ENCODE data around the gene KCNK1. TPM values are rescaled to one million over a fixed set of nuclear protein-coding genes. Genes with fewer than 3 reads are reported as not detected.

Gene KCNK1
- total and polyA plus RNA-seq, 12 donors = 2.5 to 29.5 (median 14.1) TPM

DNA sequence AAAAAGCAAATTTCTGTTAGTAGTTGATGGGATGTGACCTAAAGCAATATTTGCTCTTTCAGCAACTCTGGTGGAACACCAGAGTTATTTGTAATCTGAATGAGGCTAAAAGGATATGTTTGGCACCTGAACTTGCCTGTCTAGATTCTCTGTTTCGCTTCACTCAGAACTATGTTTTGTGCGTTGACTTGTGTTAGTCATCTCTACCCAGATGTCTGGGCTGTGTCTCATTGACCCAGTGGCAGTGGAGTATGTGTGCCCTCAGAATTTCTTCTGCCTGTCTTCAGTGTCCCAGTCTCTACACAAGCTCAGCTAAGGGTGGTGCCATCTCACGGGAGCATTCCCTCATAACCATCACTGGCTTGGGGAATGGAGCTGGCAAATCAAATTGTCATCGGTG, 13.9 kb downstream of the KCNK1 start:
- DNase-seq = no peak
- TF ChIP-seq, protein P1, sequence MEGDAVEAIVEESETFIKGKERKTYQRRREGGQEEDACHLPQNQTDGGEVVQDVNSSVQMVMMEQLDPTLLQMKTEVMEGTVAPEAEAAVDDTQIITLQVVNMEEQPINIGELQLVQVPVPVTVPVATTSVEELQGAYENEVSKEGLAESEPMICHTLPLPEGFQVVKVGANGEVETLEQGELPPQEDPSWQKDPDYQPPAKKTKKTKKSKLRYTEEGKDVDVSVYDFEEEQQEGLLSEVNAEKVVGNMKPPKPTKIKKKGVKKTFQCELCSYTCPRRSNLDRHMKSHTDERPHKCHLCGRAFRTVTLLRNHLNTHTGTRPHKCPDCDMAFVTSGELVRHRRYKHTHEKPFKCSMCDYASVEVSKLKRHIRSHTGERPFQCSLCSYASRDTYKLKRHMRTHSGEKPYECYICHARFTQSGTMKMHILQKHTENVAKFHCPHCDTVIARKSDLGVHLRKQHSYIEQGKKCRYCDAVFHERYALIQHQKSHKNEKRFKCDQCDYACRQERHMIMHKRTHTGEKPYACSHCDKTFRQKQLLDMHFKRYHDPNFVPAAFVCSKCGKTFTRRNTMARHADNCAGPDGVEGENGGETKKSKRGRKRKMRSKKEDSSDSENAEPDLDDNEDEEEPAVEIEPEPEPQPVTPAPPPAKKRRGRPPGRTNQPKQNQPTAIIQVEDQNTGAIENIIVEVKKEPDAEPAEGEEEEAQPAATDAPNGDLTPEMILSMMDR (IDR thresholded peaks at IDR 0.05) = no peak
- intact Hi-C loops (cut with DNase I) = no loop called here

DNA sequence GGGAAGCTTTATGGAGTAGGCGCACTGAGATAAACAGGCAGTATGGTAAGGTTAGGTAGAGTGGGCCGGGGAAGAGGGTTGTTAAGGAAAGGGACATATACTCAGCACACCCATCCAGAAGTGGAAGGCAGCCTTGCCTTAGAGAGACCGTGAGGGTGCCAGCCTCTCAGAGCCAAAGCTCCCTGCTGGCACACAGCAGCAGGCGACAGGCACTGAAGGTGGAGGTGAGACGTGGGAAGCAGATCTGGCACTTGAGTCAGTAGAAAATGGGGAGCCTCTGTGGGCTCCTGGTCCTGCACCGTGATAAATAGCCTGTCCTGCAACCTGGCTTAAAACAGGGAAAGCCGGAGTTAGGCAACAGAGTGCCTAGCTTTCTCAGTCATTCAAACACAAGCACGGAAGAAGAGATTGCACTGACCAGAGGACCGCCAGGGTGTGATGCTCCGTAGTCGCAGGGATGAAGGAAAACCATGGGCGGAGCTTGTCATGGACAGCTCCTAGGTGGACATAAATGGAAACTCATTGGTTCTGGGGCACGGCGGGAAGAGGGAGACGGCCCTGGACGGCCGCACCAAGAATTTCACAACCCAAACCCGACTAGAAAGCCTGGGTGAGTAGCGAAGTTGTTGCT, 15.5 kb downstream of the KCNK1 start:
- H3K4me1 ChIP-seq = no peaks in the 10 kb centered on the region
- no peaks in the 10 kb centered on the region for H3K27me3 ChIP-seq
- 87 to 92% methylated on average over 19 of the region's 19 CpGs for WGBS, 2 donors
- no peak overlapping the region for H3K4me3 ChIP-seq
- peak in 2 of 8 donors; percentile 17 to 41 for ATAC-seq
- H3K27ac ChIP-seq = no peak overlapping the region
- H3K36me3 ChIP-seq = no peaks in the 10 kb centered on the region
- DNase-seq = no peak
- intact Hi-C loops (cut with DNase I) = no loop called here
- H3K9me3 ChIP-seq = no peaks in the 10 kb centered on the region
- TF ChIP-seq, protein P1 (IDR thresholded peaks at IDR 0.05) = no peak

More for the DNA sequence above, 13.9 kb downstream of the KCNK1 start:
- H3K9me3 ChIP-seq = no peaks in the 10 kb centered on the region
- H3K27me3 ChIP-seq = no peaks in the 10 kb centered on the region
- H3K4me3 ChIP-seq = no peak overlapping the region
- H3K27ac ChIP-seq = no peak overlapping the region
- H3K36me3 ChIP-seq = no peaks in the 10 kb centered on the region
- WGBS, 2 donors = 94% methylated on average over 4 of the region's 4 CpGs
- no peak for ATAC-seq
- no peaks in the 10 kb centered on the region for H3K4me1 ChIP-seq

GRCh38 chr1:233631810-233632405, 18.0 kb downstream of the KCNK1 start:
- Histone ChIP-seq H3K36me3 (no peaks in the 10 kb centered on the region), H3K9me3 (no peaks in the 10 kb centered on the region), H3K4me3 (no peak overlapping the region), H3K27me3 (no peaks in the 10 kb centered on the region), H3K4me1 (no peaks in the 10 kb centered on the region), H3K27ac (no peak overlapping the region)
- 75 to 76% methylated on average over 6 of the region's 6 CpGs for WGBS, 2 donors
- TF ChIP-seq, protein P1 (IDR thresholded peaks at IDR 0.05) = no peak
- DNase-seq (no peak), ATAC-seq (no peak)
- intact Hi-C loops (cut with DNase I) = no loop called here

DNA sequence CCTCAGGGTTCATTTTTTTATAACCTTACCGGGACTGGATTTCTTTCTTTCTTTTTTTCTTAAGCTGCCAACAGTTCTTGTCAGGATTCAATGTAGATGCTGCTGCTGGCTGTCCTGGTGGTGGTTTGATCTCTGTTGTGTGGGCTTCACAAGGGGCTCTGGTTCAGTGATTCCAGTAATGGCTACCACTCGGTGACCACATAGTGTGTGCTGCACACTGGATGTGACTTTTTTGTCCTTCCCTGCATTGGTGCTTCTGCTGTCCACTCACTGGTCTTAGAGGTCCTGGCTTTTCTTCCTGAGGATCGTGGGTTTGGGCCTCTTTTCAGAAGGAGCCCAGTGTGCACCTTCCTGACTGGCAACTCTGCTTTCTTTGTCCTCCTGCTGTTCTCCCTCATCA, 18.5 kb downstream of the KCNK1 start:
- H3K9me3 ChIP-seq = no peaks in the 10 kb centered on the region
- no peaks in the 10 kb centered on the region for H3K36me3 ChIP-seq
- no peaks in the 10 kb centered on the region for H3K27me3 ChIP-seq
- WGBS, 2 donors = 79 to 80% methylated on average over 3 of the region's 3 CpGs
- H3K4me3 ChIP-seq = no peak overlapping the region
- H3K27ac ChIP-seq = no peak overlapping the region
- DNase-seq (no peak), ATAC-seq (no peak)
- intact Hi-C loops (cut with DNase I) = no loop called here
- TF ChIP-seq, protein P1 (IDR thresholded peaks at IDR 0.05) = no peak
- H3K4me1 ChIP-seq = no peaks in the 10 kb centered on the region
